Loucy (cell line): ENCODE measurements around the gene LTBP2.

ENCODE experiments used
- EZH2phosphoT487 ChIP-seq: fragments of 200-600 bp; IDR thresholded peaks from 2 replicates; pipeline ENCODE4 v1.6.1; 2018; ENCODE audit warnings: antibody characterized with exemption, mild to moderate bottlenecking, moderate library complexity, borderline replicate concordance
- TF ChIP-seq, protein P1 (sequence below): fragments of 200-600 bp; sonication (generic); conservative IDR thresholded peaks from 2 replicates; pipeline ENCODE4 v1.5.1; 2014; ENCODE audit warnings: mild to moderate bottlenecking, antibody characterized with exemption, low read length

DNA sequence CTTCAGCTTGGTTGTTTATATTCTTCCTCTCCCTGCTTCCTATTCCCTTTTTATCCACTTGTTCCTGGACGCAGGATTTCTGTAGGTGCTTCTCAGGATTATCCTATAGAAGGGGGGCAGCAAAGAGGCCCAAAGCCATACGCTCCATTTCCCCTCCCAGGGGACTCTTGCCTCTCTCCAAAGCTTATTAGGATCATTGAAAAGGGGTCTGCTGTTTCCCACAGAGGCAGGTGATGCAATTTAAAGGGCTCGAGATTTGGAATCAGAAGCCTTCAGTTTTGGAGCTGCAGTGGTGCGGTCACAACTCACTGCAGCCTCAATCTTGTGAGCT, 154.5 kb downstream of the LTBP2 start:
- TF ChIP-seq, protein P1, sequence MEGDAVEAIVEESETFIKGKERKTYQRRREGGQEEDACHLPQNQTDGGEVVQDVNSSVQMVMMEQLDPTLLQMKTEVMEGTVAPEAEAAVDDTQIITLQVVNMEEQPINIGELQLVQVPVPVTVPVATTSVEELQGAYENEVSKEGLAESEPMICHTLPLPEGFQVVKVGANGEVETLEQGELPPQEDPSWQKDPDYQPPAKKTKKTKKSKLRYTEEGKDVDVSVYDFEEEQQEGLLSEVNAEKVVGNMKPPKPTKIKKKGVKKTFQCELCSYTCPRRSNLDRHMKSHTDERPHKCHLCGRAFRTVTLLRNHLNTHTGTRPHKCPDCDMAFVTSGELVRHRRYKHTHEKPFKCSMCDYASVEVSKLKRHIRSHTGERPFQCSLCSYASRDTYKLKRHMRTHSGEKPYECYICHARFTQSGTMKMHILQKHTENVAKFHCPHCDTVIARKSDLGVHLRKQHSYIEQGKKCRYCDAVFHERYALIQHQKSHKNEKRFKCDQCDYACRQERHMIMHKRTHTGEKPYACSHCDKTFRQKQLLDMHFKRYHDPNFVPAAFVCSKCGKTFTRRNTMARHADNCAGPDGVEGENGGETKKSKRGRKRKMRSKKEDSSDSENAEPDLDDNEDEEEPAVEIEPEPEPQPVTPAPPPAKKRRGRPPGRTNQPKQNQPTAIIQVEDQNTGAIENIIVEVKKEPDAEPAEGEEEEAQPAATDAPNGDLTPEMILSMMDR: no peak
- TF ChIP-seq EZH2phosphoT487: no peak
